Muscle layer of duodenum (tissue), 2 donors: ENCODE results near the gene PABPC3.

Experiments used
- H3K27ac ChIP-seq: one replicate; pipeline ENCODE4 v1.7.0; 2013; ENCODE audit warnings: mild to moderate bottlenecking, low read length
- H3K27me3 ChIP-seq: one replicate; pipeline ENCODE4 v1.7.0; 2013; ENCODE audit warnings: low read depth, mild to moderate bottlenecking, control low read depth, low read length
- H3K36me3 ChIP-seq, 2 donors: one replicate each; pipeline ENCODE4 v1.7.0; 2013; ENCODE audit warnings: low read length in 2 of 2, control low read depth in 1 of 2, mild to moderate bottlenecking in 1 of 2; ENCODE audit not compliant: insufficient read depth in 2 of 2, control insufficient read depth in 1 of 2
- H3K4me1 ChIP-seq, 2 donors: one replicate each; pipeline ENCODE4 v1.7.0; 2013; ENCODE audit warnings: low read length in 2 of 2, mild to moderate bottlenecking in 2 of 2, control low read depth in 1 of 2, moderate library complexity in 1 of 2; ENCODE audit not compliant: insufficient read depth in 2 of 2, control insufficient read depth in 1 of 2
- H3K4me3 ChIP-seq, 2 donors: one replicate each; pipeline ENCODE4 v1.7.0; 2013; ENCODE audit warnings: low read length in 2 of 2, low read depth in 1 of 2, mild to moderate bottlenecking in 1 of 2
- H3K9me3 ChIP-seq, 2 donors: one replicate each; pipeline ENCODE4 v1.7.0; 2013; ENCODE audit warnings: low read length in 2 of 2, control low read depth in 1 of 2, mild to moderate bottlenecking in 1 of 2; ENCODE audit not compliant: control insufficient read depth in 1 of 2
- donor health status: healthy.

The PABPC3 gene

DNA sequence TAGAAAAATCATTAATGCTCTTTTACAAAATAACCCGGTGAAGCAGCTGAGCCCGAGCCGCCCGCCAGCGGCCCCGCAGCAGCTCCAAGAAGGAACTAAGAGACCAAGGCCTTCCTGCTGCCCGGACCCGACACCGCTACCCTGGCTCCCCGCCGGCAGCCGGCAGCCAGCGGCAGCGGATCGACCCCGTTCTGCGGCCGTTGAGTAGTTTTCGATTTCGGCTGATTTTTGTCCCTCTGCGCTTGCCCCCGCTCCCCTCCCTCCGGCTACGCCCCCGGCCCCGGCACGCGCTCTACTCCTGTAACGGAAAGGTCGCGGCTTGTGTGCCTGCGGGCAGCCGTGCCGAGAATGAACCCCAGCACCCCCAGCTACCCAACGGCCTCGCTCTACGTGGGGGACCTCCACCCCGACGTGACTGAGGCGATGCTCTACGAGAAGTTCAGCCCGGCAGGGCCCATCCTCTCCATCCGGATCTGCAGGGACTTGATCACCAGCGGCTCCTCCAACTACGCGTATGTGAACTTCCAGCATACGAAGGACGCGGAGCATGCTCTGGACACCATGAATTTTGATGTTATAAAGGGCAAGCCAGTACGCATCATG is at the start of gene PABPC3:
PABPC3 (plus strand) TSS at position 286 of the 603 bp plus-strand sequence; CDS start at position 349, 63 bp downstream.
- Histone ChIP-seq H3K27ac (no peak within 1 kb of the TSS), H3K4me3 (peak within 1 kb of the TSS in 1 of 2 donors; percentile 59), H3K36me3 (no peaks in the 10 kb centered on the region), H3K4me1 (no peaks in the 10 kb centered on the region), H3K9me3 (no peaks in the 10 kb centered on the region), H3K27me3 (no peaks in the 10 kb centered on the region)

DNA sequence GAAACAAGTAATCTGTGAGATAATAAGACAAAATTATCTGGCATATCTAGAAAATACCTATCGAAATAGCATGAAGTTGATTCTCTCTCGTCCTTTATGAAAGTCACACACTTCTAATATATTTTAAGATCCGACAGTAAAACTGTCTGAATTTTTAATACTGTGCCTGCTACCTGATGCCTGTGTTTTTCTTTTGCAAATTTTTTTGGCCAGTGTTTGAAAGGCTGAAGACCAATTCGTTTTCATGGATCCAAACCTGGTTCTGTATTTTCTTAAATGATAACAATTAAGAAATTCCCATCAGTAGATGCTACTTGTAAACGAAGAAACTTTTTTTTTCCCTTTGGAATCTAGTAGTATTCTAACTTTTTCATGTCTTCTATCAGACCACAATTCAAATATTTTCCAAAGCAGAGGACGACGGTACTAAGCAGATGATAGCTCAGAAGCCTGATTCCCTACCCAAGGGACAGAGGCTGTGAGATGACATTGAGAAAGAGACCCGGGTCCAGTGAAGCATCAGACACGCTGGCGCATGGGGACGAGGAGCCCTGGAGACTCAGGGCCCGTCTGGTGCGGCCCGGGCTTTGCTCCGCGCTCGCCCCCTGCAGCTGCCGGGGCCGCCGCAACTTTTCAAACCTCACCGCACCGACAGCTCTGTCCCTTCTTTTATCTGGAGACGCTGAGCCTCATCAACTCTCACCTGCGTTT is 49.5 kb upstream of the PABPC3 start:
- Histone ChIP-seq H3K27ac (no peak overlapping the region), H3K36me3 (no peaks in the 10 kb centered on the region), H3K4me3 (peak overlapping the region in 1 of 2 donors; percentile 68), H3K27me3 (peaks cover 24% of the 10 kb centered on the region), H3K4me1 (peaks cover 0 to 7% of the 10 kb centered on the region in 2 donors), H3K9me3 (peaks cover 0 to 5% of the 10 kb centered on the region in 2 donors)

DNA sequence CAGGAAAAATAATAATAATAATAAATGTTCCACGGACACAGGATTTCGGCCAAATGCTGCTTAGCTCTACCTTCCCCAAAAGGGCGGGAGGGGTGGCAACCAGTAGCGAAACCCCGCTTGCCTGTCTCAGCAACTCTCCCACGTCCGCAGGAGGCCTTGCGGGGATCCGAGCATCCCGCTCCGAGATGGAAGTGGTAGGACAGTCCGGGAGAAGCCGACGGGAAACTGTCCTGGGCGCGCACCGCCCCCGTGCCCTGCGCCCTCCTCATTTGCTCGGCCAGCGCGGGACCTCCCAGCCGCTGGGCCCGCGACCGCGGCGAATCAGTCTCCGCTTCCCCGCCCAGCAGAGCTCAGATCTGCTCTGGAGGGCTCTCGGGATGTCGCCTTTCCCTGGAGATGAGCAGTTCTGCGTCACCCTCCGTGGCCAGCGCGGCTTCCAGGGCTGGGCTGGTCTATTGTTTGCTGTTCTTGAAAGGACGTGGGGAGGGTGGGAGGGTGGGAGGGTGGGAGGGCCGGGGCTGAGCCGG is 48.9 kb upstream of the PABPC3 start:
- Histone ChIP-seq H3K27ac (no peak overlapping the region), H3K36me3 (no peaks in the 10 kb centered on the region), H3K4me3 (peak overlapping the region in 1 of 2 donors; percentile 68), H3K4me1 (peaks cover 0 to 7% of the 10 kb centered on the region in 2 donors), H3K27me3 (peaks cover 24% of the 10 kb centered on the region), H3K9me3 (peaks cover 0 to 5% of the 10 kb centered on the region in 2 donors)

DNA sequence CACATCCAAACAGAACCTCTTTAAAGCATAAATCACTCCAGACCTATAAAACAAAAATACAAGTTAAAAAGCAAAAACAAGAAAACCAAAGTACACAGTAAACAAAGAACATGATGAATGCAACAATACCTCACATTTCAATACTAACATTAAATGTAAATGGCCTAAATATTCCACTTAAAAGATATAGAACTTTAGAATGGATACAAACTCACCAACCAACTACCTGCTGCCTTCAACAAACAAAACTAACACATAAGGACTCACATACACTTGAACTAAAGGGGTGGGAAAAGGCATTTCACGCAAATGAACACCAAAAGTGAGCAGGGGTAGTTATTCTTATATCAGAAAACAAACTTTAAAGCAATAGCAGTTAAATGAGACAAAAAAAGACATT is 44.9 kb upstream of the PABPC3 start:
- Histone ChIP-seq H3K27me3 (peaks cover 6% of the 10 kb centered on the region), H3K27ac (no peak overlapping the region)

DNA sequence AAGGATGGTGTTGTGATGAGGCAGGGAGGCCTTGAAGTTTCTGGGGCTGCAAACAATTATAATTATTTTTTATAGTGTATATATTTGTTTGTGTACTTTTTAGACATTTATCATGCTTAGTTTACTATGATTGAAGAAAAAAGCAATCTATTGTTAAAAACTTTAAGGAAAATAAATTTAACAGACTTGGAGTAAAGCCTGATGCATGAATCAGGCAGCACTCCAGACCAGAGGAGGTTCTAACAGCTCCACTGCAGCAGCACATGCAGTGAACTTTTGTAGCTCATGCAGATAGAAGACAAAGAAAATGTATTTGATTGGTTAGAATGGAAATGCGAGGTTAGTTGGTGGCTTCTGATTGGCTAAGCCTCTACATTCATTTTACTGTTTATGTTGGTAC is 36.8 kb upstream of the PABPC3 start:
- no peak overlapping the region for H3K27ac ChIP-seq
- no peak overlapping the region for H3K4me3 ChIP-seq
- no peaks in the 10 kb centered on the region for H3K9me3 ChIP-seq
- H3K4me1 ChIP-seq, result no peaks in the 10 kb centered on the region
- H3K27me3 ChIP-seq, result no peaks in the 10 kb centered on the region
- H3K36me3 ChIP-seq, result no peaks in the 10 kb centered on the region

More for the DNA sequence above, 44.9 kb upstream of the PABPC3 start:
- Histone ChIP-seq H3K4me3 (no peak overlapping the region), H3K36me3 (no peaks in the 10 kb centered on the region), H3K9me3 (peaks cover 0 to 5% of the 10 kb centered on the region in 2 donors), H3K4me1 (peaks cover 0 to 7% of the 10 kb centered on the region in 2 donors)

DNA sequence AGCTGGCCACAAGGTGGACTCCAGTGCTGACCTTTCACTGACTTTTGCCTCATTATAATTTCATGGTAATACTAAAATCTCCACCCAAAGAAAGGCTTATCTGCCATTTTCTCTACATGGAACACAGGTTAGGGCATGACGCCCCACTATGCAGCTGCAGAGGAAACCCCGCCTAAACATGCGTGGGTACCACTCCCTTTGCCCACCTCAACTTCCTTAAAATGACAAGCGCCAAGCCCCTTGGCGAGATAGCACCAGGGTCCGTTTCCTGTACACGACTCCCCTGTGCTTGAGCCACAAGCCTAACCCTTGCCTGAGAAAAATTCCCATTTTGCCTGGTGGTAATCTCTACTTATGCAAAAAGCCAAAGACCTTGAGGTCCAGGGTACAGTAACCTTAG is 36.0 kb upstream of the PABPC3 start:
- H3K36me3 ChIP-seq, result no peaks in the 10 kb centered on the region
- no peak overlapping the region for H3K27ac ChIP-seq
- no peaks in the 10 kb centered on the region for H3K4me1 ChIP-seq

DNA sequence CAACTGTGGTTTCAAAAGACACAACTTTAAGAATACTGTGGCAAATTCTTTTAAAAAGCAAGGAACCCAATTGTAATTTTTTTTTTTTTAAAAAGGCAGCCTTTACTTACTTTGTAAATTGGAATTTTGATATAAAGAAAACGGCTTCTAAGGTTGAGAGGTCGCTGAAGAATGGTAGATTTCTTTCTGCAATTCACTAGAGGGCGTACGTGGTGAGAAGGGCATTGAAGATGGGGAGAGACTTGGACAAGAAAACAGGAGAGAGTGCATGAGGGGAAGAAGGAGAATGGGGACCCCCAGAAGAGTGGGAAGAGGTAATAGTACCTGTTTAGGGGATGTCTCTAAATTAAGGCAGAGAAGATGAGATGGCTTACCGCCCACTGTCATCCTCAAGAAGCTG is 33.5 kb upstream of the PABPC3 start:
- H3K4me3 ChIP-seq, result no peak overlapping the region
- no peaks in the 10 kb centered on the region for H3K9me3 ChIP-seq
- H3K27ac ChIP-seq, result no peak overlapping the region
- no peaks in the 10 kb centered on the region for H3K4me1 ChIP-seq
- H3K36me3 ChIP-seq, result no peaks in the 10 kb centered on the region
- H3K27me3 ChIP-seq, result no peaks in the 10 kb centered on the region

More for the DNA sequence above, 36.0 kb upstream of the PABPC3 start:
- Histone ChIP-seq H3K4me3 (no peak overlapping the region), H3K27me3 (no peaks in the 10 kb centered on the region), H3K9me3 (no peaks in the 10 kb centered on the region)

DNA sequence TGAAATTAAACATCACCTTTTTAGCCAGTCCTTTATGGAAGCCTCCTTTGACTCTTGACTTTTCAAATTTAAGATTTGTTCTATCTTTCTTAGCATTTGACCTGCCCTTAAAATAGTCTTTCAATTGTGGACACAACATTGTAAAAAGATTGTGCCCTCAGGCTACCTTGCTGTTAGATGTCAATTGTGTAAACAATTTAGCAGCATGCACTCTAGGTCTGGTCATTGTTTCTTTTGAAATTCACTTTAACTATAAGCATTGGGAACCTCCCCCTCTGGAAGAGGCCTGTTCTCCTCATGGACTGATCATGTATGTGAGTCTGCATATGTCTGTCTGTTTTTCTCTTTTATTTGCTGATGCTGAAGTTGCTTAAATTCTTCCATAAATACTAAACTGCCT is 31.5 kb upstream of the PABPC3 start:
- H3K27ac ChIP-seq, result no peak overlapping the region
- no peaks in the 10 kb centered on the region for H3K27me3 ChIP-seq
- H3K36me3 ChIP-seq, result no peaks in the 10 kb centered on the region
- H3K4me3 ChIP-seq, result no peak overlapping the region
- H3K9me3 ChIP-seq, result no peaks in the 10 kb centered on the region
- no peaks in the 10 kb centered on the region for H3K4me1 ChIP-seq

DNA sequence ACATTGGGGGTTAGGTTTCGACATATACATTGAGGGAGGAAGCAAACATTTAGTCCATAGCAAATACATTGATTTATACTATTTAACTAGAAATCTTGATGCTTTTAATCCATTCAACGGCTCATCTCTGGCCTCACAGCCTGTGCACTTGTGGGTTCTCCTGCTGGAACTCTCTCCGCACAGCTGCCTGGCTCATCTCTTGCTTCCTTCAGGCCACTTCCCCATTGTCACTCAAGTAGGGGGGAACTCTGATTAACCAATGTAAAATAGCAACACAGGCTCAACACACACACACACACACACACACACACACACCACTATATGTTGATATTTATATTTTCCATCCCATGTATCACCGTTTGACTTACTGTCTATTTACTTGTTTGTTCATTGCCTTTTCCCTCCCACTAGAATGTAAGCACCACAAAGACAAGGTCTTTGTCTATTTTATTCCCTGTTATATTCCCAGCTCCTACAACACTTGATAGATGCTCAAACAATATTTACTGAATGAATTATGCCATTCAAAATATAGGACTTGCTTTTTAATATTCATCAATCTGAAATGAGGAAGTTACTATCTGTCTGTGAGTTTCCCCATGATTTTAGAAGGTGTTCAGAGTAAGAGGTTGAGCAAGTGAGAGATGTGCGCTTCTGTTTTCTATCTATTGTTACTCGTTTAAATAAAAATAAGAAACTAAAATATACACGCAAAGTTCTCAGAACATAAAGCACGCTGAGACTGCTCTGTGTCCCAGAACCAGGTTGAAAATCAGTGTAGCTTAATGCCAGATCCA is 29.8 kb upstream of the PABPC3 start:
- no peaks in the 10 kb centered on the region for H3K36me3 ChIP-seq
- H3K27me3 ChIP-seq, result no peaks in the 10 kb centered on the region
- no peak overlapping the region for H3K4me3 ChIP-seq
- no peak overlapping the region for H3K27ac ChIP-seq
- no peaks in the 10 kb centered on the region for H3K4me1 ChIP-seq
- no peaks in the 10 kb centered on the region for H3K9me3 ChIP-seq

DNA sequence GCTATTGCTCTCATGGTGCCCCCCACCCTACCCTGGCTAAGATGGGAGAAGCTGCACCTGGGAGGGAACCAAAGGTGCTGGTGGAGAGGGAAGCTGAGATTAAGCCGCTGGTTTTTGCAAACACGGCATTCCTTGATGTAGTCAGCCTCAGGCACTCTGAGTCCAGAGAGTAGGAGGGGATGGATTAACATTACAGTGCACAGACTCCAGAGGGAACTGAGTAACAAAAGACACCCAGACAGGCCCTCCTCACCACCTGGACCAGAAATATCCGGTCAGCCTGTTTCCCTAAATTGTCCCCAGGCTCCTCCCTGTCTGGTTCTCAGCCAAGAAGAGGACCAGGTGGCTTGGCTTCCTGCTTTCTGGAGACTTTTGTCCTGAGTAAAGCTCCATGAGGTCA is 28.9 kb upstream of the PABPC3 start:
- Histone ChIP-seq H3K9me3 (no peaks in the 10 kb centered on the region), H3K4me3 (no peak overlapping the region), H3K27me3 (no peaks in the 10 kb centered on the region), H3K36me3 (no peaks in the 10 kb centered on the region), H3K4me1 (no peaks in the 10 kb centered on the region), H3K27ac (no peak overlapping the region)

DNA sequence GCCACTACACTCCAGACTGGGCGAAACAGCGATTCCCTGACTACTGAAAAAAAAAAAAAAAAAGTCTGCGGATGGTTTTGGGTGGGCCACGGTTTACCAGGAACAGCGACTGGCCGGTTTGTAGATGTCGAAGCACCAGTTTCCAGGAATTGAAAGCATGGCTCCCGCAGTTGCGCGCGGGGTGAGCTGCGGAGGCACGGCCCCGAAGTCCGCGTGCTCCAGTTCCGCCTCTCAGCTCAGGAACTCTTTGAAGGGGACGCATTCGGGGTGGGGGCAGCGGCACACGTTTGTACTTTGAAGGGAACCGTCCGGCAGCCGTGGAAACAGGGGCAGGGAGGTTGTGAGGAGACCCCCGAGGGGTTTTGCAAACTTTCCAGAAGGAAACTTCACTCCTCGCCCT is 27.1 kb upstream of the PABPC3 start:
- no peaks in the 10 kb centered on the region for H3K4me1 ChIP-seq
- no peaks in the 10 kb centered on the region for H3K9me3 ChIP-seq
- no peak overlapping the region for H3K27ac ChIP-seq
- H3K27me3 ChIP-seq, result no peaks in the 10 kb centered on the region
- H3K4me3 ChIP-seq, result no peak overlapping the region
- H3K36me3 ChIP-seq, result no peaks in the 10 kb centered on the region
